Smooth muscle cell (in vitro differentiated cells): ENCODE measurements around the gene MED12L. TPM values are rescaled to one million over a fixed set of nuclear protein-coding genes. Genes with fewer than 3 reads are reported as not detected.

Source experiments
- DNase-seq: peaks from one replicate; lab custom pipeline; 2025; ENCODE audit not compliant: unreplicated experiment; lab: John Stamatoyannopoulos, UW
- H2AFZ ChIP-seq: fragments of 200-600 bp; sonication (generic); 2 replicates; pipeline ENCODE4 v1.6.0; 2016; ENCODE audit warnings: antibody characterized with exemption, low read depth, mild to moderate bottlenecking
- H3F3A ChIP-seq: fragments of 200-600 bp; sonication (generic); 2 replicates; pipeline ENCODE4 v1.6.0; 2017; ENCODE audit warnings: antibody characterized with exemption, low read depth
- H3K27ac ChIP-seq: fragments of 200-600 bp; sonication (generic); 2 replicates; pipeline ENCODE4 v1.5.1; 2016; ENCODE audit warnings: low read depth, mild to moderate bottlenecking
- H3K27me3 ChIP-seq: fragments of 200-600 bp; sonication (generic); 2 replicates; pipeline ENCODE4 v1.6.1; 2016; ENCODE audit warnings: low read depth, mild to moderate bottlenecking
- H3K36me3 ChIP-seq: fragments of 200-600 bp; sonication (generic); 2 replicates; pipeline ENCODE4 v1.5.1; 2016; ENCODE audit warnings: low read depth
- H3K4me1 ChIP-seq: fragments of 200-600 bp; sonication (generic); 2 replicates; pipeline ENCODE4 v1.5.1; 2016; ENCODE audit warnings: low read depth
- H3K4me2 ChIP-seq: fragments of 200-600 bp; sonication (generic); 2 replicates; pipeline ENCODE4 v1.6.0; 2016; ENCODE audit warnings: mild to moderate bottlenecking
- H3K4me3 ChIP-seq: fragments of 200-600 bp; sonication (generic); 2 replicates; pipeline ENCODE4 v1.5.1; 2016; ENCODE audit warnings: mild to moderate bottlenecking
- H3K79me2 ChIP-seq: fragments of 200-600 bp; sonication (generic); 2 replicates; pipeline ENCODE4 v1.6.0; 2016; ENCODE audit warnings: low read depth, mild to moderate bottlenecking
- H3K9ac ChIP-seq: fragments of 200-600 bp; sonication (generic); 2 replicates; pipeline ENCODE4 v1.6.0; 2016; ENCODE audit warnings: low read depth
- H3K9me3 ChIP-seq: fragments of 200-600 bp; sonication (generic); replicated peaks from 2 replicates; pipeline ENCODE4 v1.5.1; 2016; ENCODE audit warnings: low read depth
- H4K20me1 ChIP-seq: fragments of 200-600 bp; sonication (generic); 2 replicates; pipeline ENCODE4 v1.6.0; 2016; ENCODE audit warnings: low read depth
- WGBS: methylation state at CpG from one replicate; pipeline ENCODE4 v1.1.7; 2016; ENCODE audit warnings: low lambda C conversion rate; 5-methylcytosine and 5-hydroxymethylcytosine counted together
- polyA plus RNA-seq: library from polyadenylated mRNA; unstranded; fragments of >200 nt; fragmentation: Nextera tagmentation; extraction: Ambion mirVana; gene quantifications from 2 replicates; pipeline ENCODE4 v1.2.1, GENCODE V29; 2016
- total RNA-seq: library from RNA; depleted of rRNA; stranded (reverse); fragments of >200 nt; gene quantifications from 2 replicates; pipeline ENCODE4 v1.2.3, GENCODE V29; 2014
- TF ChIP-seq, protein P1 (sequence below): fragments of 200-600 bp; sonication (generic); IDR thresholded peaks from 2 replicates; pipeline ENCODE4 v1.5.1; 2017; ENCODE audit warnings: borderline replicate concordance, mild to moderate bottlenecking, antibody characterized with exemption; ENCODE audit not compliant: insufficient read depth, poor library complexity, severe bottlenecking

The MED12L gene
- total RNA-seq: 0.22 and 1.5 TPM in 2 replicates
- 0.26 and 0.93 TPM in 2 replicates for polyA plus RNA-seq

DNA sequence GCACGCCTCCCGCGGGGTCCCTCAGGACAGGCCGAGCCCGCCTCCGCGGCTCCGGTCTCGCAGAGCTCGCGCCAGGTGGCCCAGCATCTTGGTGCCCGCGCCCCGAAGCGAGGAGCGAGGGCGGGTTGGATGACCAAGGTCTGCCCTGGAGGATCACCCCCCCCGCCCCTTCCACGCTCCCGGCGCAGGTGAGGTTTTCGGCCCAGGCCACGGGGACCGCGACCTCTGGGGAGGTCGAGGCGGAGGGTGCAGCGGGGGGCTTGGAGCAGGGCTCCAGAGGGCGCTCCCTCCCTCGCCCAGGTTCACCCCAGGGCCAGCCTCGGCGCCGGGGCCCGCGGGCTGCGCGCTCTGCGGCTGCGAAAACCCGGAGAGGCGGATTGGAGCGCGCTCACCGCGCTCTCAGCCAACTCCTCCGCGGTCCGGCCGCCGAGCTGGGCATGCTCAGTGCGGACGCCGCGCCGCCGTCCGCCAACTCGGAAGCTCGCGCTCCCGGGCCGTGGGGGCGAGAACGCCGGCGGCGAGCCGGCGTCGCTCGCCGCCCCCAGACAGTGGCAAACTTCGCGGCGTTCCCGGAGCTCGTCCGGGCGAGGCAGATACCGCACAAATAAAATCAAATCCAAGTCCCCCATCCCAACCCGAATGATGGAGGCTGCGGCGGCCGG, at the start of gene MED12L:
Gene MED12L (plus strand): TSS at position 438 of the 662 bp plus-strand sequence. CDS start 1,263 bp downstream, outside the sequence.
- no peak within 1 kb of the TSS for H3K27ac ChIP-seq
- H3K4me1 ChIP-seq: peaks cover 4% of the 10 kb centered on the region
- H2AFZ ChIP-seq: peak within 1 kb of the TSS; percentile 87
- TF ChIP-seq, protein P1, sequence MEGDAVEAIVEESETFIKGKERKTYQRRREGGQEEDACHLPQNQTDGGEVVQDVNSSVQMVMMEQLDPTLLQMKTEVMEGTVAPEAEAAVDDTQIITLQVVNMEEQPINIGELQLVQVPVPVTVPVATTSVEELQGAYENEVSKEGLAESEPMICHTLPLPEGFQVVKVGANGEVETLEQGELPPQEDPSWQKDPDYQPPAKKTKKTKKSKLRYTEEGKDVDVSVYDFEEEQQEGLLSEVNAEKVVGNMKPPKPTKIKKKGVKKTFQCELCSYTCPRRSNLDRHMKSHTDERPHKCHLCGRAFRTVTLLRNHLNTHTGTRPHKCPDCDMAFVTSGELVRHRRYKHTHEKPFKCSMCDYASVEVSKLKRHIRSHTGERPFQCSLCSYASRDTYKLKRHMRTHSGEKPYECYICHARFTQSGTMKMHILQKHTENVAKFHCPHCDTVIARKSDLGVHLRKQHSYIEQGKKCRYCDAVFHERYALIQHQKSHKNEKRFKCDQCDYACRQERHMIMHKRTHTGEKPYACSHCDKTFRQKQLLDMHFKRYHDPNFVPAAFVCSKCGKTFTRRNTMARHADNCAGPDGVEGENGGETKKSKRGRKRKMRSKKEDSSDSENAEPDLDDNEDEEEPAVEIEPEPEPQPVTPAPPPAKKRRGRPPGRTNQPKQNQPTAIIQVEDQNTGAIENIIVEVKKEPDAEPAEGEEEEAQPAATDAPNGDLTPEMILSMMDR: no peak
- H3K4me2 ChIP-seq: peak within 1 kb of the TSS; percentile 94
- no peak within 1 kb of the TSS for H3K9ac ChIP-seq
- no peaks in the 10 kb centered on the region for H3K79me2 ChIP-seq
- H3K36me3 ChIP-seq: no peaks in the 10 kb centered on the region
- H3F3A ChIP-seq: no peaks in the 10 kb centered on the region
- 1% methylated on average over 78 of the region's 84 CpGs for WGBS
- H3K4me3 ChIP-seq: peak within 1 kb of the TSS; percentile 87
- H3K27me3 ChIP-seq: peaks cover 46% of the 10 kb centered on the region
- no peaks in the 10 kb centered on the region for H4K20me1 ChIP-seq
- DNase-seq: peak; percentile 21
- no peaks in the 10 kb centered on the region for H3K9me3 ChIP-seq

GRCh38 chr3:151037746-151038477, 47.6 kb upstream of the MED12L start:
- DNase-seq: no peak
- H2AFZ ChIP-seq: no peak overlapping the region
- H3K27ac ChIP-seq: peak overlapping the region; percentile 59
- H3K79me2 ChIP-seq: no peaks in the 10 kb centered on the region
- H3K4me3 ChIP-seq: no peak overlapping the region
- no peaks in the 10 kb centered on the region for H3F3A ChIP-seq
- H3K27me3 ChIP-seq: no peaks in the 10 kb centered on the region
- H3K9ac ChIP-seq: no peak overlapping the region
- H3K4me2 ChIP-seq: peak overlapping the region; percentile 45
- no peaks in the 10 kb centered on the region for H3K36me3 ChIP-seq
- no peaks in the 10 kb centered on the region for H4K20me1 ChIP-seq
- WGBS: 37% methylated on average over 4 of the region's 4 CpGs
- H3K9me3 ChIP-seq: no peaks in the 10 kb centered on the region
- TF ChIP-seq, protein P1: no peak
- H3K4me1 ChIP-seq: no peaks in the 10 kb centered on the region

DNA sequence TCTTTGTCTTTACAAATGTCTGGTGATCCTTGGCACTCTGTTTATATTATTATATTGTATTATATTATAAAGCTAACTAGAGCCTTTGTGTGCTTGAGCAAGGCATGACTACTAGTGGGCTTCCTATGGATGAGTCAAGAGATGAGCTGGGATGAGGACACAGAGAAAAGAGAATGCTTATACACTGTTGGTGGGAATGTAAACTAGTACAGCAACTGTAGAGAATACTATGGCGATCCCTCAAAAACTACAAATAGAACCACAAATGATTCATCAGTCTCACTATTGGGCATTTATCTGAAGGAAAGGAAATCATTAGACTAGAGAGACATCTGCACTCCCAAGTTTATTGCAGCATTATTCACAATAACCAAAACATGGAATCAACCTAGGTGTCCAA, 40.8 kb upstream of the MED12L start:
- Histone ChIP-seq H4K20me1 (no peaks in the 10 kb centered on the region), H3K9ac (no peak overlapping the region), H3F3A (peaks cover 7% of the 10 kb centered on the region), H3K9me3 (no peaks in the 10 kb centered on the region), H3K4me1 (peaks cover 5% of the 10 kb centered on the region), H3K27me3 (no peaks in the 10 kb centered on the region), H3K27ac (peak overlapping the region; percentile 57), H3K79me2 (no peaks in the 10 kb centered on the region), H3K4me3 (no peak overlapping the region), H3K36me3 (no peaks in the 10 kb centered on the region), H2AFZ (no peak overlapping the region), H3K4me2 (no peak overlapping the region)
- no peak for DNase-seq
- TF ChIP-seq, protein P1: no peak
- 25% methylated on average over 1 of the region's 1 CpG for WGBS
